SK-N-SH (cell line): ENCODE data around the gene MACROD1. TPM values are rescaled to one million over a fixed set of nuclear protein-coding genes. Genes with fewer than 3 reads are reported as not detected.

ENCODE experiments used
- CTCF ChIA-PET: fragments of 300-600, 350-600 bp; formaldehyde crosslinking; extraction: SDS; loops from one replicate; lab custom pipeline; 2021; lab: Yijun Ruan, JAX
- POLR2A ChIA-PET: fragments of 350-600 bp; sonication (Branson Sonifier 250); formaldehyde crosslinking; extraction: SDS; loops from one replicate; lab custom pipeline; 2020; ENCODE audit warnings: antibody characterized with exemption, inconsistent platforms; lab: Yijun Ruan, JAX
- DNase-seq: peaks from one replicate; pipeline ENCODE4 v3.0.0; 2012
- H2AFZ ChIP-seq: fragments of 200-600 bp; sonication (generic); 2 replicates; pipeline ENCODE4 v1.8.1; 2016; ENCODE audit warnings: antibody characterized with exemption, mild to moderate bottlenecking, low read depth
- H3F3A ChIP-seq: fragments of 200-600 bp; sonication (generic); replicated peaks from 2 replicates; pipeline ENCODE3; 2016; ENCODE audit warnings: antibody characterized with exemption, mild to moderate bottlenecking; ENCODE audit not compliant: insufficient read depth
- H3K27ac ChIP-seq, 2 experiments: fragments of 200-500 bp in 1 of 2; fragments of 200-600 bp in 1 of 2; sonication (Bioruptor generic) in 1 of 2; sonication (generic), shearing (Covaris generic) in 1 of 2; 2 replicates each; pipeline versions ENCODE4 v1.5.1 to v1.6.1; 2014 to 2016; ENCODE audit warnings: low read depth in 2 of 2, inconsistent platforms in 1 of 2, low read length in 1 of 2, mild to moderate bottlenecking in 1 of 2, mixed read lengths in 1 of 2
- H3K27me3 ChIP-seq: fragments of 200-600 bp; sonication (generic), shearing (Covaris generic); 2 replicates; pipeline ENCODE4 v1.6.1; 2016; ENCODE audit warnings: mixed run types; ENCODE audit not compliant: insufficient read depth
- H3K36me3 ChIP-seq, 2 experiments: fragments of 200-500 bp in 1 of 2; fragments of 200-600 bp in 1 of 2; sonication (Bioruptor generic) in 1 of 2; sonication (generic) in 1 of 2; replicated peaks in 1 of 2; 2 replicates each; pipeline versions ENCODE3 to v1.5.1; 2014 to 2016; ENCODE audit warnings: low read length in 1 of 2, mild to moderate bottlenecking in 1 of 2; ENCODE audit not compliant: insufficient read depth in 2 of 2, control insufficient read depth in 1 of 2
- H3K4me1 ChIP-seq, 2 experiments: fragments of 200-500 bp in 1 of 2; fragments of 200-600 bp in 1 of 2; sonication (Bioruptor generic) in 1 of 2; sonication (generic), shearing (Covaris generic) in 1 of 2; 2 replicates each; pipeline versions ENCODE4 v1.5.1 to v1.6.1; 2014 to 2016; ENCODE audit warnings: low read depth in 1 of 2, low read length in 1 of 2, mixed run types in 1 of 2; ENCODE audit not compliant: insufficient read depth in 2 of 2, control insufficient read depth in 1 of 2
- H3K4me2 ChIP-seq: fragments of 200-600 bp; sonication (generic), shearing (Covaris generic); 2 replicates; pipeline ENCODE4 v1.6.1; 2017; ENCODE audit warnings: mixed run types
- H3K4me3 ChIP-seq, 2 experiments: fragments of 200-500 bp in 1 of 2; fragments of 200-600 bp in 1 of 2; sonication (Bioruptor generic) in 1 of 2; sonication (generic), shearing (Covaris generic) in 1 of 2; 2 replicates each; pipeline versions ENCODE4 v1.5.1 to v1.8.1; 2014 to 2016; ENCODE audit warnings: low read depth in 2 of 2, inconsistent platforms in 1 of 2, low read length in 1 of 2, mild to moderate bottlenecking in 1 of 2, mixed read lengths in 1 of 2, moderate library complexity in 1 of 2
- H3K79me2 ChIP-seq: fragments of 200-600 bp; sonication (generic); 2 replicates; pipeline ENCODE4 v1.8.1; 2017; ENCODE audit warnings: mild to moderate bottlenecking; ENCODE audit not compliant: insufficient read depth
- H3K9ac ChIP-seq: fragments of 200-600 bp; sonication (generic); 2 replicates; pipeline ENCODE4 v1.6.1; 2017; ENCODE audit warnings: mixed run types
- H3K9me2 ChIP-seq: fragments of 200-600 bp; sonication (generic); 2 replicates; pipeline ENCODE4 v1.6.1; 2017; ENCODE audit warnings: mixed run types
- H3K9me3 ChIP-seq: fragments of 200-600 bp; sonication (generic); 2 replicates; pipeline ENCODE4 v1.6.1; 2017; ENCODE audit warnings: mixed run types, mild to moderate bottlenecking, moderate library complexity
- H4K20me1 ChIP-seq: fragments of 200-600 bp; sonication (generic); 2 replicates; pipeline ENCODE4 v1.6.1; 2017; ENCODE audit warnings: mild to moderate bottlenecking, mixed run types; ENCODE audit not compliant: insufficient read depth
- CHD2 ChIP-seq: fragments of 150-350 bp; IDR thresholded peaks from 2 replicates; pipeline ENCODE4 v1.6.1; 2018; ENCODE audit warnings: low read length; ENCODE audit not compliant: partially characterized antibody
- CTCF ChIP-seq: fragments of 200-600 bp; sonication (generic); IDR thresholded peaks from 2 replicates; pipeline ENCODE4 v1.6.1; 2017; ENCODE audit warnings: antibody characterized with exemption, mild to moderate bottlenecking, moderate library complexity
- ELF1 ChIP-seq: IDR thresholded peaks from 2 replicates; pipeline ENCODE4 v1.4.0; 2012
- EZH2phosphoT487 ChIP-seq: fragments of 200-600 bp; sonication (generic); IDR thresholded peaks from 2 replicates; pipeline ENCODE4 v1.6.1; 2017; ENCODE audit warnings: low read depth, mixed run types, mild to moderate bottlenecking, antibody characterized with exemption, moderate library complexity, borderline replicate concordance
- FOXM1 ChIP-seq: IDR thresholded peaks from 2 replicates; pipeline ENCODE4 v1.4.0; 2012; ENCODE audit warnings: low read depth, mild to moderate bottlenecking
- MAX ChIP-seq: IDR thresholded peaks from 2 replicates; pipeline ENCODE4 v1.4.0; 2012; ENCODE audit warnings: low read depth
- MEF2A ChIP-seq: IDR thresholded peaks from 2 replicates; pipeline ENCODE4 v1.4.0; 2012; ENCODE audit warnings: low read depth, borderline replicate concordance
- NRF1 ChIP-seq: IDR thresholded peaks from 2 replicates; pipeline ENCODE4 v1.6.1; 2012; ENCODE audit warnings: low read depth, mild to moderate bottlenecking, low read length
- RCOR1 ChIP-seq: fragments of 150-350 bp; IDR thresholded peaks from 2 replicates; pipeline ENCODE4 v1.6.1; 2017; ENCODE audit warnings: antibody characterized with exemption, low read length
- RXRA ChIP-seq: IDR thresholded peaks from 2 replicates; pipeline ENCODE4 v1.4.0; 2012; ENCODE audit warnings: low read depth, mild to moderate bottlenecking, borderline replicate concordance
- SMC3 ChIP-seq: IDR thresholded peaks from 2 replicates; pipeline ENCODE4 v1.6.1; 2012; ENCODE audit warnings: low read depth, low read length, improper control_type of control experiment
- TAF1 ChIP-seq: IDR thresholded peaks from 2 replicates; pipeline ENCODE4 v1.6.1; 2012; ENCODE audit warnings: low read depth, mild to moderate bottlenecking, low read length, moderate library complexity, borderline replicate concordance
- TEAD4 ChIP-seq: IDR thresholded peaks from 2 replicates; pipeline ENCODE4 v1.4.0; 2012; ENCODE audit warnings: mild to moderate bottlenecking, borderline replicate concordance; ENCODE audit not compliant: insufficient read depth
- USF1 ChIP-seq: IDR thresholded peaks from 2 replicates; pipeline ENCODE4 v1.4.0; 2012; ENCODE audit warnings: low read depth, borderline replicate concordance
- WGBS: methylation state at CpG from one replicate; pipeline ENCODE4 v1.1.6; 2017; ENCODE audit warnings: low lambda C conversion rate; 5-methylcytosine and 5-hydroxymethylcytosine counted together
- polyA plus RNA-seq, 3 experiments: library from polyadenylated mRNA; depleted of rRNA; stranded (reverse); fragments of >200 nt; gene quantifications; 2 replicates each; pipeline ENCODE4 v1.2.3, GENCODE V29; 2012

Gene MACROD1
- polyA plus RNA-seq, 1 of the 3 experiments (the other 2 are of a cell fraction), result 49.1 TPM

GRCh38 chr11:64114231-64114630 lies 51.7 kb downstream of the MACROD1 start:
- no peak overlapping the region for H3K27ac ChIP-seq
- no peak for DNase-seq
- no peaks in the 10 kb centered on the region for H3K9me3 ChIP-seq
- WGBS, result 93% methylated on average over 2 of the region's 2 CpGs
- no peak overlapping the region for H3K9ac ChIP-seq
- POLR2A ChIA-PET, result no interaction called here
- no peak overlapping the region for H2AFZ ChIP-seq
- CTCF ChIA-PET, result no interaction called here
- H4K20me1 ChIP-seq, result no peaks in the 10 kb centered on the region
- H3K4me2 ChIP-seq, result no peak overlapping the region
- no peaks in the 10 kb centered on the region for H3K79me2 ChIP-seq
- no peaks in the 10 kb centered on the region for H3F3A ChIP-seq
- no peaks in the 10 kb centered on the region for H3K27me3 ChIP-seq
- TF ChIP-seq TEAD4, result no peak
- no peak for TF ChIP-seq SMC3
- no peak for TF ChIP-seq TAF1
- TF ChIP-seq RXRA, result no peak
- TF ChIP-seq USF1, result no peak
- TF ChIP-seq NRF1, result no peak
- no peak for TF ChIP-seq FOXM1
- no peak for TF ChIP-seq MEF2A
- no peak for TF ChIP-seq ELF1
- no peak for TF ChIP-seq RCOR1
- no peak for TF ChIP-seq CTCF
- TF ChIP-seq MAX, result no peak
- TF ChIP-seq EZH2phosphoT487, result no peak
- H3K36me3 ChIP-seq, result no peaks in the 10 kb centered on the region
- peaks cover 0 to 28% of the 10 kb centered on the region in 2 experiments; a peak in 1 of 4 replicates for H3K4me1 ChIP-seq
- no peaks in the 10 kb centered on the region for H3K9me2 ChIP-seq
- H3K4me3 ChIP-seq, result no peak overlapping the region

GRCh38 chr11:64113462-64113780 lies 52.5 kb downstream of the MACROD1 start:
- WGBS, result 78% methylated on average over 2 of the region's 2 CpGs
- H3K9ac ChIP-seq, result no peak overlapping the region
- no peaks in the 10 kb centered on the region for H3F3A ChIP-seq
- H3K4me2 ChIP-seq, result no peak overlapping the region
- H3K4me1 ChIP-seq, result peaks cover 0 to 27% of the 10 kb centered on the region in 2 experiments; a peak in 1 of 4 replicates
- H2AFZ ChIP-seq, result no peak overlapping the region
- TF ChIP-seq CHD2 (no peak), NRF1 (no peak), EZH2phosphoT487 (no peak)
- TF ChIP-seq, all 33 proteins: peak for 0
- Histone ChIP-seq H3K79me2 (no peaks in the 10 kb centered on the region), H3K27ac (no peak overlapping the region), H4K20me1 (no peaks in the 10 kb centered on the region), H3K27me3 (no peaks in the 10 kb centered on the region), H3K36me3 (no peaks in the 10 kb centered on the region), H3K4me3 (no peak overlapping the region), H3K9me3 (no peaks in the 10 kb centered on the region), H3K9me2 (no peaks in the 10 kb centered on the region)
- DNase-seq, result no peak
- ChIA-PET CTCF (no interaction called here), POLR2A (no interaction called here)
